Inflammatory macrophage (primary cell): ENCODE measurements around the gene FYB2.

ENCODE experiments used
- DNase-seq, 2 donors: peaks; one replicate each; pipeline ENCODE4 v3.0.0-alpha.2; 2020 to 2022

The FYB2 gene

GRCh38 chr1:56831871-56832693 is 12.9 kb upstream of the FYB2 start:
- peak; percentile 50 to 68 for DNase-seq

GRCh38 chr1:56830052-56830451 is 10.8 kb upstream of the FYB2 start:
- no peak for DNase-seq

GRCh38 chr1:56827711-56828110 is 8.5 kb upstream of the FYB2 start:
- no peak for DNase-seq

DNA sequence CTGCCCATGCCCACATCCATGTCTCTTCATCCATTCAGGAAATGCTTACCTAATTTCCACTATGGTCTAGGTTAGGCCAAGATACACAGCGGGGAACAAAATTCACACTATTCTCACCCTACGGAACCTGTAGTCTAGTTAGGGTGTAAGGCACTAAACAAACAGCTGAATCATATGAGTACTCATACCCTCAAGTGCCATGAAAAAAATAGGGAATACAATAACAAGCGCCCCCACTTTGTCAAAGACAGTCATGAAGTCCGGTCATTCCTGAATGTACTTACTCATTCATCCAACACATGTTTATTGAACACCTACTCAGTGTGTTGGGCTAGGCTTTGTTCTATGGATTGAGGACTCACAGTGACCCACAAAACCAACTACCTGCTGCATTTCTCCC is 6.2 kb upstream of the FYB2 start:
- DNase-seq = no peak

DNA sequence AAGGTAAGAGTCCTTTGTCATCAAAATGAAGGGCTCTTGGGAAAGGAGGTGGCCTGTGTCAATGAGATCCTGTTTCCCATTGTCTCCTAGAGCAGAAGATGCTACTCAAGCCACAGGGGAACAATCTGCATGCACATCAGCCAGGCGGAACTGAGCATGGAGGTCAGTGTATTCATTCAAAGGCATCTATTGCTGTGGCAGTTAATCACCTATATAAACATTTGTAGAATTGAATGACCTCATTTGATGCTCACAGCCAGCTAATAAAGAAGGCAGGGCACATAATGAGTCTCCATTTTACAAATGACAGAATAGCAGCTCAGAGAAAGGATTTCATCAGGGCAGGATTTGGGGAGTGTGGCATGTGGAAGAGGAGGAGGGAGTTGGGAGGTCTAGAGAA is 5.7 kb upstream of the FYB2 start:
- no peak for DNase-seq

DNA sequence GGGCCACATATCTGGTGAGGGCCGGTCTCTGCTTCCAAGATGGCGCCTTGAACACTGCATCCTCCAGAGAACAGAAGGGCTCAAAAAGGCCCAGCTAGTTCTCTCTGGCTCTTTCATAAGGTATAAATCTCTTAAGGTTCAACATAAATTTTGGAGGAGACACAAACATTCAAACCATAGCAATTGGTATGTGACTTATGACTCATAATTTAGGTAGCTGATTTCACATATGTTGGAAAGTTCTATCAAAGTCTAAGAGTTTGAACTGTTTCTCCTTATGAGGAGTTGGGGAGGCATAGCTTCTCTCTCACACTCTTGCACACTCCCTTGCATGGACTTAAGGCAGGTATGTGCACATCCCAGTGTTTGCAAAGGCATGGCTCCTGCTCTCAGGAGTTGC is 5.1 kb upstream of the FYB2 start:
- DNase-seq = no peak

DNA sequence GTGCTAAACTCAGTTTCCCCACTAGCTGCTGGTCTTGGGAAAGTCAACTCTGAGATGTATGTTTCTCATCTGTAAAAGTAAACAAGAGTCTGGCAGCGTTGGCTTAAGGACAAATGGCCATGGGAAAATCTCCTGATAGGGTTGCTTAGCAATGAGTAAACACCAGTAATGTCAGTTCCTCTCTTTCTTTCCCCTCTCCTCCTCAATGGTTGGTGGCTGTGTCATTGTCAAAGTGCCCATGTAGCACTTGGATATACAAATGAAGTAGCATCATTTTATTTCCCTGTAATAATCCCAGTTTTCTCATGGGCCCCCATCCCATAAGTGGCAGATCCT is 2.2 kb upstream of the FYB2 start:
- DNase-seq = peak in 1 of 2 donors; percentile 31

- DNase-seq = peak; percentile 66 to 73
These were observed 1.7 kb upstream of the FYB2 start for GRCh38 chr1:56820755-56821461.

- no peak for DNase-seq
These were observed 1.3 kb downstream of the FYB2 start for GRCh38 chr1:56817716-56818463.

DNA sequence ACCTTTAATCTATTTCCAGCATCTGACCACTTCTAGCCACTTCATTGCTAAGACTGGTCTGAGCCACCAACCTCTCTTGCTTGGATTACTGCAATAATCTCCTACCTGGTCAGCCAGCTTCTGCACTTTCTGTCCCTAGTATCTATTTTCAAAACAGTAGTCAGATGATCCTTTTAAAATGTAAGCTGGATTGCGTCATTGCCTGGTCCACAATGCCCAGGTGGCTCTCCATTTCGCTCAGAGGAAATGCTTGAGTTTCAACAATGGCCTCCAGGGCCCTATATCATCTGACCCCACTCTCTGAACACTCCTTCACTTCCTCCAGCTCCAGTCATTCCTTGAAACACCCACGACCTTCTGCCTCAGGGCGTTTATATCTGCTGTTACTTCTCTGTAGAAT is 2.3 kb downstream of the FYB2 start:
- DNase-seq = no peak

- DNase-seq = no peak
These were observed 2.9 kb downstream of the FYB2 start for GRCh38 chr1:56816264-56816663.

GRCh38 chr1:56814205-56814604 is 5.0 kb downstream of the FYB2 start:
- no peak for DNase-seq

DNA sequence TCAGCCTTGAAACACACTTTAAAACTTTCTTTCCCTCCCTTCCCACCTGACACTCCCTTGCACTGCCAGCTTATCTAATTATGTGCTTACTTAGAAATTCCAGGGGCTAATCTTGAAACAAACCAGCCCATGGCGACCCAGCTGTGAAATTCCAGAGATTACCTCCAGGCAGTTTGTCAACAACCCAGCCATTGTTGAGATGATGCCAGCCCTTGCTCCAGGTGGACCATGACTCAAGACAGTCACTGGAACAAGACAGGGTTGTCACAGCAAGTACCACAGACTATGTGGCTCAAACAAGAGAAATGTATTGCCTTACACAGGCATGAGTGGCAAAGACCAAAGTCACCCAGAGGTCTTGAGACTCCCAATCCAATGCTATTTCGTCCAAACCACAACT is 7.9 kb downstream of the FYB2 start:
- no peak for DNase-seq

DNA sequence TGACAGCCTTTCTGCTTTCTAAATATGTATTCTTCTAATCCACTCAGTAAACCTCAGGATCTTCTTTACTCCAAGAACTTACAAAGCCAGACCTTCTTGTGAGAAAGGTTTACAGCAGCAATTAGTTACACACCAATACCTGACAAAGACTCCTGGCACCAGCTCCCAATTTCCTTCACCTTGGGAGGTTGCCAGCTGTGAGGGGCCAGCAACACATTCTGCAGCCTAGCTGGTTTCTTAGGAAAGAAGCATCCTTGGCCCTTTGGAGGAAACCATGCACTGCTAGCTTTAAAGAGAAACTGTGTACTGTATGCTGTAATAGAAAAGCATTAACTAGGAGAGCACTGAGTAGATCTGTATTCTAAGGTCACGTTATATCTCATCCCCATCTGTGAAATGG is 10.8 kb downstream of the FYB2 start:
- DNase-seq = no peak

DNA sequence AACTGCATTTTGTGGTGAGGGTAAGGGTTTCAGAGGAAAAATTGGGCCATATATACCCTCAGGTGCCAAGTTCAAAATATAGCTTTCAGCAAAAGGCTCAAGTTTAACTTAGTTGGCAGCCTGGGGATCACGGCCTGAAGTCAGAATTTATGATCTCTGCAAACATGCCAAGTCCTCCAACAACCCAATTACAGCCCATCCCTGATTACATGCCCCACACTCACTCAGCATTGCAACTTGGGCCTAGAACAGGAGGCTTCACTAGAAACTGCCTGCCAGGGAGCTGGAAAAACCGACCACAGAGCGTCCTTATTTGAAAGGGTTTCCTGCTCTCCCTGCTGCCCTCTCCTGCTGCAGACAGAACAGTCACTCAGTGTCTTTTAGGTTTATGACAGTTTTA is 12.4 kb downstream of the FYB2 start:
- no peak for DNase-seq

DNA sequence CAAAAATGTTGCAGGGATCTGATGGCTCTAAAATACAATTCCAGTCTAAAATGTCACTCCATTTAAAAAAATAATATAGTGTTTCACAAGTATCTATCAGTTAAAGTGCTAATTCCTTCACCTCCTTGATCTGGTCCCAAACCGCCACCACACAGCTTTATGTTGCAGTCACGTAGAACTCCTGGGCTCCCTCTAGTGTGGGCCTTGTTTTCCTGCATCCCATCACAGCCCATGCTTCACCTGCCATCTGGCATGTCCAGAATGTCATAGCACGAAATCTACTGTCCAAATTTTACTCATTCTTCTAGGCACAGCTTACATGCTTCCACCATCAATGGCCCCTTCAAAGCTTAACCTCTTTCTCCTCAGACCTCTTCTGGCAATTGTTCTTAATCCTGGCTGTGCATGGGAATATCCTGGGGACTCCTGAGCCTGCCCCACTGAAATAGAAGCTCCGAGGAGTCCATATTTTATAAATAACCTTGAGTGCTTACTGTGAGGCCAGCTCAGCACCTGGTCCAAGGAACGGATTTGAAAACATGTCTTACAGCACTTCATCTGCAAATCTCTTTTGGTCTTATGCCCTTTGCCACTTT is 15.5 kb downstream of the FYB2 start:
- DNase-seq = peak in 1 of 2 donors; percentile 21

DNA sequence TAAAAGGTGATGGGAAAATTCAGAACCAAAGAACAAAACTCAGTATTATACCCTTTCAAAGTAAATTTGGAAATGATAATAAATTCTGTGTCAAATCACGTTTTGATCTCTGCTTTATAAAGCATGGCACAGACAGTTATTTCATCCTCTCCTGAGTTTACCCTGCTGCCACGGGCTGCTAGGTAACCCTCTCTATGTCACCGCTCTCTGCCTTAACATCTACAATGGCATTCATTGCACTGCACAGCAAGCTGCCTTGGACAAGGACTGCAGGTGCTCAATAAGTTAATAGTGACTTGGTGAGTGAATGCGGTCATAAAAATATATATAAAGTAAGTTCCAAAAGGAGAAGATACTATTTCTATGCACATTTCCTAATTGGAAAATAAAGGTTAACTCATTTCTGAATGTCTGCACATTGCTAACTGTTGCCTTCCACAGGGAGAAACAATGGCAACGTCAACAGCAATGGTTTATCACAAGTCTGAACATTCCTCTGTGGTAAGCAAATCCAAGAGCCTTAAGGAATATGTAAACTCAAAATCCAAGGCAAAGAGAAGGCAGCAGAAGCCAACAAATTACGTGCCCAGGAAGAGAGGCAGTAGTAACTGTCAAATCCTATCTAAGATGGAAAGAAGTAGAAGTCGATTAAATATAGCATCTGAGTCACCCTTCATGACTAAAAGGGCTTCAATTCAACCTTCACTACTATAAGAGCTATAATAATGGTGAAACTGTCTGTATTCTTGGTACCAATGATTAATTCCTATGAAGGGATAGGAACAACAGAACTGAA is 19.4 kb downstream of the FYB2 start:
- no peak for DNase-seq

DNA sequence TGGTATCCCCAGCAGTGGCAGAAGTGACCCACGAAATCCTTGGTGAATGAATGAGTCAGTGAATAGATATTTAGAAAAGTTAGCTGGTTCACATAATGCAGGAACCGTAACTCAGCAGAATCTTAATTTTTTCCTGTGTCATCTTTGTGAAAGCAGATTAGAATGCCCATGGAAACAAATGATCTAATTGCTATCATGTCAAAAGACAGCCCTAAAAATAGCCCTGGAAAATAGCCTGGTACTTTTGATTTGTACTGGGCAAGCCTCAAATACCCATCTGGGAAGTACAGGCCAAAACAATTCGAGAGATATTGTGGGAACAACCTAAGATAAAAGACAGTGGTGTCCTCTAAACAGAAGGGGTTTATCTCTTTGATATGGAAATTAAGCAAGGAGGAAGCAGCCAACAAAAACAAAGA is 21.1 kb downstream of the FYB2 start:
- DNase-seq = no peak

DNA sequence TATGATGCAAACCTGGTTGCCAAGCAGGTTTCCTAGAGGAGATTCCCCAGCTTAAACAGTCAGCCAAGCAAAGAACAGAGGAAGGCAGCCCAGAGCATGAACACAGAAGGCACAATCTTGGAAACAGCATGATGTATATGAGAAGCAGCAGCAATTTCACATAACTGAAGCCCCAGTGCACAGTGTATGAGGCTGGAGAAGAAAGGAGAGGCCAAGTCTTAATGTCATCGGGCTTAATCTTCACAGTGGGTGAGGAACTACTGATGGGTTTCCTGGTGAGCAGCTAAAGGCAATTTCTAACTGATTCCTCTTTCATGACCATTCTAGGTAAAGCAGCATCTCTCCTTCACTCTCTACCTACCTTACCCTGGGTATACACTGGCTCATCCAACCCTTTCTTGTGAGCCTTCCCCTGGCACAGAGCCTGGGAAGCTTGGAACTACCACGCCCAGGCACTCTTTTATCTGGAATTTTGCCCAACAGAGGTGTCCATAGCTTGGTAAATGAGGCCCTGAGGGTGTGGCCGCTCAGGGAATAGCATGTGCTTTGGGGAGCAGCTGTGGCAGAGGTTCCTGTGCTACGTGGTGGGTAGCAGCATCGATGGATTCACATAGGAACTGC is 22.0 kb downstream of the FYB2 start:
- DNase-seq = no peak

GRCh38 chr1:56795870-56796269 is 23.3 kb downstream of the FYB2 start:
- DNase-seq = no peak

DNA sequence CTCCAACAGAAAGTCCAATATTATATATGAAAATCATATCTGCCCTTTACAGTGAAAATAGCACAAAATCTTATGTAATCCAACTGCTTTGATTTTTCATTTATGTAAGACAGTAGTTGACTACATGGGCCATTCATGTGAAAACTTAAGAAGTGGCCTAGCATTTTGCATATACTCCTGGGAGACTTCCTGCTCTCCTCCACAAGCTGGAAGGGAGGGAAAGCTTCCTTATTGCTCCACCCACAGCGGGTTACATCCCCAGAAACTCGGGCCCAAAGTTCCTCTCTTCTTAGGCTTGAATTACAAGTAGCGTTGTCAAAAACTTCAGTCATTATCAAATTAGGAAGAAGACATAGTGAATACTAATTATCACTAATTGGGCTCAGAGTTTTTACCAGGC is 29.2 kb downstream of the FYB2 start:
- peak; percentile 4 to 11 for DNase-seq

DNA sequence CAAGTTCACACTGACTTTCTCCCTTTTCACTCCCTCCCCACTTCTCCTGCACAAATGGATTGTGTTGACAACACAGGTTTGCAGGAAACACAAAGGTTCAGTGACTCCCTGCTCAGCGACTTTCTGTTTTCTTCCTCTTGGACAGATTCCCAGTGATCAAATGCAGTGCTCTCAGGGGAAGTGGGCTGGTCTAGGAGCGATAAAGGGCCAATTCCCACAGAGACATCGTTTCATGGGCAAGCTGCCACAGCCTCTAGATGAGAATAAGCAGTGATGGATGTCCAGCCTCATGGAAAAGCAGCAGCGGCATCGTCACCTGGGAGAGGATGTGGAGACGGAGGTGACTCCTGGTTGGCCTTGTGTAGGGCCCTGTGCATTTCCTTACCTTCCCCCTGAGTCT is 30.6 kb downstream of the FYB2 start:
- no peak for DNase-seq
